Measurements from ENCODE around the gene SMIM35.
"Not testable (repeated sequence)": the region's sequence is repeated elsewhere in the genome, so short reads cannot be mapped to it uniquely, and the experiment has no call there.

SMIM35 gene

DNA sequence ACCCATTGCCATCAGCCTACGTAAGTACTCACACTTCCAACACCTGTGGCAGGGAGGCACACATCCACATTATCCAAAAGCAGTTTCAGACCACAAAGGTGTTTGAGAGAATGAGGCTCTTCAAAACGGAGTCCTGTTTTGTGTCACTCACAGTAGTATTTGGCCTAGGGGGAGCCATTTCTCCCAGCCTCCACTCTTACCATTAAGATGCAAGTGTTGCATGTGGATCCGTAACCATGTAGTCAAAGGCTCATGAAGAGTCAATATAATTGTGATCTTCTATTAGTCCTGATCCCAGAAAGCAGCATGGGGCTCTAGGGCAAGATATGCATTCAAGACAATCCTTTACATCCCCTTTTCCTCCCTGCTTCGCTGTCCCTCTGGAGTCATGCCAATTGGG, 59.1 kb downstream of the SMIM35 start:
- DNase-seq (ENCODE audit: low spot score) = no peak

DNA sequence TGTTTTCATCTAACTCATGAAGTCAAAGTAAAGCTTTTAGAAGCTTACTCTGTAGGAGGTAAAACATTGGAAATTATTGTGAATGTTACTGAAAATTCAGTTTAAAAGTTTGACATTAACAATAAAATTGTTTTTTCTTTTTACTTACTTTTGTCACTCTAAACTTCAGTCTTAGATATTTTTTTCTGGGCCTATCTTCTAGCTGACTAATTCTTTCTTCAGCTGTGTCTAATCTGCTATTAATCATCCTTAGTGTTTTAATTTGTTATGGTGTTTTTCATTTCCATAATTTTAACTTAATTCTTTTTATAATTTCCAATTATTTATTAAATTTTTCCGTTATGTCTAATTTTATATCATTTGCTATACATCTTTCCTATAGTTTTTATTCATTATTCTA, 65.6 kb downstream of the SMIM35 start:
- no peak for DNase-seq (ENCODE audit: low spot score)

- no peak for DNase-seq (ENCODE audit: low spot score)
These were observed 68.4 kb downstream of the SMIM35 start for GRCh38 chr11:118018401-118018800.

DNA sequence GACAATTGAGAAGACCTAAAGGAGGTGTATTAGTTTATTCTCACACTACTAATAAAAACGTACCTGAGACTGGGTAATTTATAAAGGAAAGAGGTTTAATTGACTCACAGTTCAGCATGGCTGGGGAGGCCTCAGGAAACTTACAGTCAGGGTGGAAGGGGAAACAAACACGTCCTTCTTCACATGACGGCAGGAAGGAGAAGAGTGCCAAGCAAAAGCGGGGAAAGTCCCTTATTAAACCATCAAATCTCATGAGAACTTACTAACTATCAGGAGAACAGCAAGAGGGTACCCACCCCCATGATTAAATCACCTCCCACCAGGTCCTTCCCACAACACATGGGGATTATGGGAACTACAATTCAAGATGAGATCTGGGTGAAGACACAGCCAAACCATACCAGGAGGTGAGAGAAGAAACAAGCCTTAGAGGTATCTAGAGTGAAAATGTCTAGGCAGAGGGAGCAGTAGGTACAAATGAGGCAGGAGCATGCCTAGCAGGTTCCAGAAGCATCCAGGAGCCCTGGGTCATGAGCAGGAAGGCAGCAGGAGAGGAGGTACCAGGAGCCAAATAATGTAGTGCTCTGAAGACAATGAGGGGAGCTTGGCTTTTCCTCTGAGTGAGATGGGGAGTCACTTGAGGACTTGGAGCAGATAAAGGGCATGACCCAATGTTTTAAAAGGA, 69.0 kb downstream of the SMIM35 start:
- DNase-seq (ENCODE audit: low spot score) = no peak

GRCh38 chr11:118017111-118017510, 69.7 kb downstream of the SMIM35 start:
- no peak for DNase-seq (ENCODE audit: low spot score)

DNA sequence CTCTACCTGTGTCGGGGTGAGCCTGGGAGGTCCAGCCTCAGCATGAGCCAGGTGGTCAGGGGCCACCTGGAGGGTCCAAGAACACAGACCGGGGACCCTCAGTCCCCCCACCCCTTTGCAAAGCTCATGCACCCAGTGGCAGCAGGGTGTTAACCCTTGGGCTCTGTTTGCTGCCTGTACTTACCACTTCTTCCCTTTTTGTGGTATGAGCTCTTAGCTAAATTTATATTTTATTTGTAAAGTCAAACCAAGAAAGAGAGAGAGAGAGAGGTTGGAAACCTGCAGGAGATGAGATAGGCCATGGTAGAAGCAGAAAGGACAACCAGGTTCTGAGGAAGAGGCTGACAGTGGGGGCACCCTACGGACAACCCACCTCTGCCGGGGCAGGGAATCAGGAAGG, 70.7 kb downstream of the SMIM35 start:
- no peak for DNase-seq (ENCODE audit: low spot score)

- no peak for DNase-seq (ENCODE audit: low spot score)
These were observed 71.3 kb downstream of the SMIM35 start for GRCh38 chr11:118015385-118015841.

DNA sequence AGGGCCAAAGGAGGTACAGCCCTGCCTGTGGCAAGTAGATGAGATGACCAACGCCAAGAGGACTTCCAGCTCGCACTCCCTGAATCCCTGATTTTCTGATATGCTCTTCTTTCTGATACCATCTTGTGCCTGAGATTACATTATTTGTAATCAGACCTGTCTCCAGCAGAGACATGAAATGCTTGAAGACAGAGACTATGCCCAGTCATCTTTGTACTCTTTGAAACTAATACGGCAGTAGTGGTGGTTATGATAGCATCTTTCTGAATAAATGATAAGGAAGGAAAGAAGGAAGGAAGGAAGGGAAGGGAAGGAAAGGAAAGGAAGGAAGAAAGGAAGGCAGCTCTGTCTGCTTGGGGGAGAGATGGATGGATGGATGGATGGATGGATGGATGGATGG, 72.7 kb downstream of the SMIM35 start:
- no peak for DNase-seq (ENCODE audit: low spot score)

GRCh38 chr11:118012083-118012669, 74.6 kb downstream of the SMIM35 start:
- no peak for DNase-seq (ENCODE audit: low spot score)

GRCh38 chr11:118010738-118011461, 75.9 kb downstream of the SMIM35 start:
- no peak for DNase-seq (ENCODE audit: low spot score)

DNA sequence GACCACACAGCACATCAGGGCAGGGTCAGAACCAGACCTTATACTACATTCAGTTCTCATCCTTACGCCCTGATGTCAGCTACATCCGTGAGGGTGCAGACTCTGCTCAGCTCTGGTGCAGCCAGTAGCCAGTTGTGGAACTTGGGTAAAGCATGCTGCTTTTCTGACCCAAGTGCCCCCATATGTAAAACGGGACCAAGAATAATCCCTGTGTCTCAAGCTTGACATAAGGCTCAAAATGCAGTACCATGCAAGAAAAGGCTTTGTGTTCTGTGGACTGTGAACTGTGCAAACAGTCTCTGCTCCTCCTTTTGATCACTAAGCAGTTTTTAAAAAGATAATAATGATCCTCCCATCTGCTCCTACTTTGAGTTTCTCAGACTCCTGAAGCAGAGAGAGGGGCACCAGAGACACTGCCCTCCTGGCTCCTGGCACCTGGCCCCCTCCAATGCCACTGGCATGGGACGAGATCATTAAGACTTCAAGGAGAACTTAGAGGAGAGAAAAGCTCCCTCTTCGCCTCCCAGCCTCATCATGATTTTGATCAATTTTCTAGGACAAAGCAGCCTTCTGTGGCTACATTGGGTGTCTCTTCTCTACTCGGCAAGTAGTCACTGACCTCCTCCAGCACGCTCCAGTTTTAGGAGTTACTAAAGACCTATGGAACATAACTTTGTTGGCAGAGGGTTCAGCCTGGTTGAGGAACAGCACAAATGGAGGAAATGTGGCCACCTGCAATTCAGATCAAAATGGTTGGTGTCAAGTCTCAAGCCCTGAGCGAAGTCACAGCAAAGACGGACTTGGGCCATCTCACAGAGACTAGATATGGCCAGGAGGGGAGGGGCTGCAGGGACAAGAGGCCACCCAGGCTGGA, 76.7 kb downstream of the SMIM35 start:
- DNase-seq (ENCODE audit: low spot score) = no peak

GRCh38 chr11:118008271-118008911, 78.4 kb downstream of the SMIM35 start:
- DNase-seq (ENCODE audit: low spot score) = no peak

- not testable (repeated sequence) for DNase-seq (ENCODE audit: low spot score)
These were observed 79.0 kb downstream of the SMIM35 start for GRCh38 chr11:118007563-118008270.

DNA sequence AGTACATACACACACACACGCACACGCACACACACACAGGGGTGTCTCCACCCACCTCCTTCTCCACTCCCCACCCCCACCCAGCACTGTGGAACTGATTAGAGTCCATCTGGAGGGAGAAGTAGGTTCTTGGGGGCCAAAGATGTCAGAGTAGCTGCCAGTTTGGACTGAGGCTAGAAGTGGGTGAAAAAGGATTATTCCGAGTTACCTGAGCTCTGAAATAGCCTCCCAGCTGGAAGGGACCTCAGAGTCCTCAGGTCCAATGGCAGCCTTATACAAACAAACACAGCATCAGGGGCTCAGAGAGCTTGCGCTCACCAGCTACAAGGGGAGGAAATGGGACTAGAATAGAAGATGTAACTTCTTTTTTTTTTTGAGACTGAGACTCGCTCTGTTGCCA, 79.7 kb downstream of the SMIM35 start:
- no peak for DNase-seq (ENCODE audit: low spot score)

- DNase-seq (ENCODE audit: low spot score) = no peak
These were observed 80.6 kb downstream of the SMIM35 start for GRCh38 chr11:118006153-118006534.

DNA sequence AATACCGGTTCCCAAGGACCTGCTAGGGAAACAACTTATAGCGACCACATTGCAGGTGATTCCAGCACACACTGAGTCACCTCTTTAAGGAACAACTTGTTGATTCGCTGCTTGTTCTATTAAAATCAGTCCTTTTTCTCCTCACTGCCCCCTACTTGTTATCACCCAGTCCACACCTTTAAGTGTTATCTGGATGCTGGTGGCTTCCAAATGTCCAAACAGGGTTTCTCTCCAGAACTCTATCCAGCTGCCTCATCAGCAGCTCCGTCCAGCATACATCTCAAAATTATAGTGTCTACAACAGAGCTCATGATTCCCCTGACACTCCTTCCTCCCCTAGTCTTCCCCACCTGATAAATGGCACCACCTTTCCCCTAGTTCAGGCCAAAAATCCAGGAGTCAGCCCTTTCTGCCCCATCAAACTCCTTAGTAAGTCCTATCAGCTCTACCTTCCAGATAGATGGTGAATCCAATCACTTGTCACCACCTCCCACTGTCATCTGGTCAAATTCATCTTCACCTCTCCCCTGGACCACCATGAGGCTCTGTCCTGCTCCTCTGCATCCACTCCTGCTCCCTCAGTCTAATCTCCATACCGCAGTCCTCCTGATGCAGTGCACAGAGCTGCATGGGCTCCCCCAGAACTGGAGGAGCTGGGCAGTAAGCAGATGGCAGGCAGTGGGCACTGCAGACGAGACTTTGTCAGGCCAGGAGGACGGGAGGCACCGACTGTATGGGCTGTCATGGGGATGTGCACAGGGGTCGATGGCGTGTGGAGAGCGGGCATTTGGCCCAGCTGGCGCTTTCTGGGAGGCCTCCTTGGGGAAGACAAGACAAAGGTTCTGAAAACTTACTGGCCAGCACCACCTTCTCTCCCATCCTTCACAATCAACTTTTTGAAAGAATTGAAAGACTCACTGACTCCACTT, 81.3 kb downstream of the SMIM35 start:
- no peak for DNase-seq (ENCODE audit: low spot score)

DNA sequence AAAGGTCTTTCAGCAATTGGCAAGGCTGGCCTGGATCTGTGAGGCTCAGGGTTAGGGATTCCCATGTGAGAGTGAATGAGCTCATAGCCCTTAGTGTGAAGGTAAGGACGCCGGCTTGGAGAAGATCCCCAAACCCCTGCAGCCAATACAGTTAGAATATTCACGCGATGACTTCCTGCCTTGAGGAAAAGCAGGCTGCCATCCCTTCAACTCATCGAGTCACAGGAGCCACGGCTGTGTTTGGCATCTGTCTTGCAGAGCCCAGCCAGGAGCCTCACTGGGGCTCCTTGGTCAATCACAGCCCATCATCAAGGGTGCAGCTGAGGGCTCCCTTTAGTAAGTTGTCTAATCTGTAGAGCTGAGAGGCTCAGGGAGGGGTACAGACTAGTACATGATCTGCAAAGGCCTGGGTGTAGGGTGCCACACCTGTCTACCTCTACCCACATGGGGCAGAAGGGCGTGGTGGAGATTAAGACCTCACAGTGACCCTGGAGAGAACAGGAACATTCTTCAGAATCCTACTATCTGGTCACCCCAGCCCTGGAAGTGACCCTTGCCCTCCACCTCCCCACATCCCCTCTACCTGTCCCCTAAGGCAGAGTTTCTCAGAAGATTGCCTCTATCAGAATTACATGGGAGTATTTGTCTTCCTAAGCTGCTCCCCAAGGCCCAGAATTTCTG, 82.1 kb downstream of the SMIM35 start:
- DNase-seq (ENCODE audit: low spot score) = no peak

- no peak for DNase-seq (ENCODE audit: low spot score)
These were observed 83.3 kb downstream of the SMIM35 start for GRCh38 chr11:118003456-118003855.

All from AG08396 (cell line).